Measurements from ENCODE around the gene PXMP2. TPM values are rescaled to one million over a fixed set of nuclear protein-coding genes. Genes with fewer than 3 reads are reported as not detected.
"Not testable (repeated sequence)": the region's sequence is repeated elsewhere in the genome, so short reads cannot be mapped to it uniquely, and the experiment has no call there.

Gene PXMP2
- total RNA-seq, 4 donors from 2014 or later: 8.5 to 87.9 (median 29.4) TPM

DNA sequence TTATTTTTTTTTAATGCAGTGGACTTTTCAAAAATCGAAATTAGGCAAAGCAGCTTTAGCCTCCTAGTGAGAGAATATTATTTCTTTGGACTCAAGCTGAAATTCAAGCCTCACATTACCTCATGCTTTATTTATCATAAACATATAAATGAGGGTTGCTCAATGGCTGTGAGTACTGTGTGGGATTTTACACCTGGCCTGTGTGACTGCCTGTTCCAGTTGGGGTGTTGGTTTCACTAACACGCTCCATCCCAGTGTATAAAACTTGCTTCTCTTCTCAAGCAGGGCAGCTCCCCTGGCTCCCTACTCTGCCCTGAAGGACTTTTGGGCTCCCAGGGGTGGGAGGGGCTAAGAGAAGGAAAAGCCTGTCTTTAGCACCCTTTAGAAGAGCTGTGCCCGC is 59.2 kb downstream of the PXMP2 start:
- H3K9me3 ChIP-seq: no peaks in the 10 kb centered on the region
- no peaks in the 10 kb centered on the region for H3K27me3 ChIP-seq
- no peaks in the 10 kb centered on the region for H3K4me1 ChIP-seq
- DNase-seq: no peak
- no peak overlapping the region for H3K27ac ChIP-seq
- TF ChIP-seq POLR2A (IDR thresholded peaks at IDR 0.05): no peak
- TF ChIP-seq, protein P1, sequence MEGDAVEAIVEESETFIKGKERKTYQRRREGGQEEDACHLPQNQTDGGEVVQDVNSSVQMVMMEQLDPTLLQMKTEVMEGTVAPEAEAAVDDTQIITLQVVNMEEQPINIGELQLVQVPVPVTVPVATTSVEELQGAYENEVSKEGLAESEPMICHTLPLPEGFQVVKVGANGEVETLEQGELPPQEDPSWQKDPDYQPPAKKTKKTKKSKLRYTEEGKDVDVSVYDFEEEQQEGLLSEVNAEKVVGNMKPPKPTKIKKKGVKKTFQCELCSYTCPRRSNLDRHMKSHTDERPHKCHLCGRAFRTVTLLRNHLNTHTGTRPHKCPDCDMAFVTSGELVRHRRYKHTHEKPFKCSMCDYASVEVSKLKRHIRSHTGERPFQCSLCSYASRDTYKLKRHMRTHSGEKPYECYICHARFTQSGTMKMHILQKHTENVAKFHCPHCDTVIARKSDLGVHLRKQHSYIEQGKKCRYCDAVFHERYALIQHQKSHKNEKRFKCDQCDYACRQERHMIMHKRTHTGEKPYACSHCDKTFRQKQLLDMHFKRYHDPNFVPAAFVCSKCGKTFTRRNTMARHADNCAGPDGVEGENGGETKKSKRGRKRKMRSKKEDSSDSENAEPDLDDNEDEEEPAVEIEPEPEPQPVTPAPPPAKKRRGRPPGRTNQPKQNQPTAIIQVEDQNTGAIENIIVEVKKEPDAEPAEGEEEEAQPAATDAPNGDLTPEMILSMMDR (IDR thresholded peaks at IDR 0.05): no peak
- no peaks in the 10 kb centered on the region for H3K36me3 ChIP-seq
- intact Hi-C loops (cut with DNase I; ENCODE audit: low total_unique reads): no loop called here
- H3K4me3 ChIP-seq: no peak overlapping the region

DNA sequence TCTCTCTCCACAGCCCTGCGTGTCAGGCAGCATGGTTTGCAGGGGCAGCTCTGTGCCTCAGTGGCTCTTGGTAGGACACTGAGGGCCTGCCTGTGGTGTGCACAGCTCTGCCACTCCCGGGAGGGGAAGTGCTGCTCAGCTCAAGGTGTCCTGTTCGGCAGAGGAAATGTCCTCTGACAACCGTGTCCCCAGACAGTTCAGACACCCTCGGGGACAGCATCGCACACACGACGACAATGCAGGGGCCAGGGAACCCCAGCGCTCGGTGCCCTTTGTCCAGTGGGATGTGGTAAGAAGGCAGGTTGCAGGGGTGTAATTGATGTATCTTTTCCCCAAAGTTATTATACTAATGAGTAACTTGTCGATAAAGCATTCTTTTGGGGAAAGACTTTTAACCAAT is 60.0 kb downstream of the PXMP2 start:
- TF ChIP-seq, protein P1 (IDR thresholded peaks at IDR 0.05): no peak
- TF ChIP-seq POLR2A (IDR thresholded peaks at IDR 0.05): no peak
- H3K4me1 ChIP-seq: no peaks in the 10 kb centered on the region
- H3K36me3 ChIP-seq: no peaks in the 10 kb centered on the region
- no peak overlapping the region for H3K27ac ChIP-seq
- DNase-seq: no peak
- H3K9me3 ChIP-seq: no peaks in the 10 kb centered on the region
- no peak overlapping the region for H3K4me3 ChIP-seq
- no peaks in the 10 kb centered on the region for H3K27me3 ChIP-seq
- intact Hi-C loops (cut with DNase I; ENCODE audit: low total_unique reads): no loop called here

DNA sequence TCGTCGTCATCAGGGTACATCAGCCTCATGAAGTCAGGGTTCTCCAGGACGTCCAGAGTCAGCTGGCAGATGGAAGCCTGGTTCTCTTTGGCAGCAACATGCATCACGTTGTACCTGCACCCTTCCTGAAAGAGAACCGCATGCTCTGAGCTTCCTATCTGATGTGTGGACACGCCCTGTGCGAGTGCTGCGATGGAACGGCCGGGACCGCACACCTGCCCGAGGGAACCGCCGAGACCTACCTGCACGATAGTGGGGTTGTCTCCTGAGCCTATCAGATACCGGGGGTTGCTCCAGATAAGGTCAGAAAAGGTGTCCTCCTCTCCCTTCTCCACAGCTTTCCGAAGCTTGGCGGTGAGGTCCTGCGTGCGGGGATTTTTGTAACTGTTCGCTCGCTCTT is 60.5 kb downstream of the PXMP2 start:
- H3K4me3 ChIP-seq: no peak overlapping the region
- no peak for DNase-seq
- no peak overlapping the region for H3K27ac ChIP-seq
- no peaks in the 10 kb centered on the region for H3K36me3 ChIP-seq
- no peaks in the 10 kb centered on the region for H3K9me3 ChIP-seq
- no peaks in the 10 kb centered on the region for H3K4me1 ChIP-seq
- TF ChIP-seq, protein P1 (IDR thresholded peaks at IDR 0.05): no peak
- TF ChIP-seq POLR2A (IDR thresholded peaks at IDR 0.05): no peak
- intact Hi-C loops (cut with DNase I; ENCODE audit: low total_unique reads): no loop called here
- no peaks in the 10 kb centered on the region for H3K27me3 ChIP-seq

DNA sequence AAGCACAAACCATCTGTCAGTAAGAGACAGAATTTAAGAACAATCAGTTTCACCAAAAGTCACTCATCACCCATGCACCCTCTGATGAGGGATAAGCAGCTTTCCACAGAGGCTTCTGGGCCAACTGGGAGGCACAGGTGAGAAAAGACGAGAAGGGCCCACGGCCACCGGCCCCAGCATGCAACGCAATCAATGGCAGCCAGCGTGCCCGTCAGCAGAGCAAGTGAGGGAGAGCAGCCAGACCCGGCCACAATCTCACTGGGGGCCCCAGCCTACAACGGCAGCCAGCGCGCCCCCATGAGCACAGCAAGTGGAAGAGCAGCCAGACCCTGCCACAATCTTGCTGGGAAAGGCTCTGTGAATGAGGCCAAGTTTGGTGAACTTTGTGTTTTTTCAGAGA is 60.9 kb downstream of the PXMP2 start:
- TF ChIP-seq, protein P1 (IDR thresholded peaks at IDR 0.05): no peak
- no peak for TF ChIP-seq POLR2A (IDR thresholded peaks at IDR 0.05)
- intact Hi-C loops (cut with DNase I; ENCODE audit: low total_unique reads): no loop called here
- no peaks in the 10 kb centered on the region for H3K36me3 ChIP-seq

DNA sequence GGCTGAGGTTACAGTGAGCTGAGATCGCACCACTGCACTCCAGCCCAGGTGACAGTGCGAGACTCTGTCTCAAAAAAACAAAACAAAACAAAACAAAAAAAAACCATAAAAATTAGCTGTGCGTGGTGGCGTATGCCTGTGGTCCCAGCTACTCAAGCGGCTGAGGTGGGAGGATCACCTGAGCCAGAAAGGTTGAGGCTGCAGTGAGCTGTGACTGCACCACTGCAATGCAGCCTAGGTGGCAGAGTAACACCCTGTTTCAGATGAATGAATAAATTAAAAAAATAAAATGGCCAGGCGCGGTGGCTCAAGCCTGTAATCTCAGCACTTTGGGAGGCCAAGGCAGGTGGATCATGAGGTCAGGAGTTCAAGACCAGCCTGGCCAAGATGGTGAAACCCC is 66.3 kb downstream of the PXMP2 start:
- H3K4me1 ChIP-seq; H3K27me3 ChIP-seq; H3K27ac ChIP-seq; intact Hi-C loops (cut with DNase I; ENCODE audit: low total_unique reads); H3K36me3 ChIP-seq; DNase-seq; H3K9me3 ChIP-seq; H3K4me3 ChIP-seq: not testable (repeated sequence)

More for the DNA sequence above, 60.9 kb downstream of the PXMP2 start:
- H3K27ac ChIP-seq: no peak overlapping the region
- no peak overlapping the region for H3K4me3 ChIP-seq
- H3K9me3 ChIP-seq: no peaks in the 10 kb centered on the region
- H3K4me1 ChIP-seq: no peaks in the 10 kb centered on the region
- no peaks in the 10 kb centered on the region for H3K27me3 ChIP-seq
- DNase-seq: no peak

Measured in uterus (tissue), 4 donors.